IMR-90 (cell line): Measurements from ENCODE around the gene SIK3. TPM values are rescaled to one million over a fixed set of nuclear protein-coding genes. Genes with fewer than 3 reads are reported as not detected.

Experiments
- ATAC-seq: fragments of 200-7000 bp; cut with Tn5 transposase; 2 replicates; pipeline ENCODE4 v1.9.1; 2020; ENCODE audit warnings: low read depth, mild to moderate bottlenecking, moderate library complexity
- BruUV-seq: library from RNA; stranded (reverse); fragments of 400-500 nt; replicated peaks from 2 replicates; lab custom pipeline; 2021; lab: Mats Ljungman, UMichigan
- CTCF ChIA-PET: fragments of 300-600 bp; formaldehyde crosslinking; extraction: SDS; loops from one replicate; lab custom pipeline; 2021; ENCODE audit warnings: antibody characterized with exemption; lab: Yijun Ruan, JAX
- POLR2A ChIA-PET: fragments of 300-600 bp; sonication (Branson Sonifier 250); formaldehyde crosslinking; loops from one replicate; lab custom pipeline; 2022; ENCODE audit warnings: antibody characterized with exemption; ENCODE audit not compliant: unreplicated experiment; lab: Charles Lee
- DNase-seq: peaks from one replicate; pipeline ENCODE4 v3.0.0; 2013
- H2AFZ ChIP-seq: replicated peaks from 2 replicates; pipeline ENCODE3; 2013; ENCODE audit warnings: low read length, mild to moderate bottlenecking; ENCODE audit not compliant: poor library complexity
- H2AK5ac ChIP-seq: 2 replicates; pipeline ENCODE4 v1.6.1; 2013; ENCODE audit warnings: low read depth, low read length, inconsistent platforms
- H2AK9ac ChIP-seq: replicated peaks from 2 replicates; pipeline ENCODE3; 2013; ENCODE audit warnings: mild to moderate bottlenecking, low read depth, low read length, moderate library complexity; ENCODE audit not compliant: poor library complexity
- H2BK120ac ChIP-seq: 2 replicates; pipeline ENCODE4 v1.6.1; 2013; ENCODE audit warnings: low read depth, low read length, inconsistent platforms
- H2BK15ac ChIP-seq: 3 replicates; pipeline ENCODE4 v1.6.1; 2013; ENCODE audit warnings: low read depth, low read length, inconsistent platforms
- H2BK20ac ChIP-seq: 2 replicates; pipeline ENCODE4 v1.6.1; 2013; ENCODE audit warnings: low read depth, mild to moderate bottlenecking, inconsistent platforms, low read length, moderate library complexity
- H2BK5ac ChIP-seq: 2 replicates; pipeline ENCODE4 v1.6.1; 2013; ENCODE audit warnings: mild to moderate bottlenecking, low read depth, low read length, inconsistent platforms; ENCODE audit not compliant: poor library complexity, severe bottlenecking
- H3K14ac ChIP-seq: replicated peaks from 2 replicates; pipeline ENCODE4 v1.6.1; 2013; ENCODE audit warnings: low read depth, low read length, inconsistent platforms
- H3K18ac ChIP-seq: 2 replicates; pipeline ENCODE4 v1.6.1; 2013; ENCODE audit warnings: low read depth, low read length, control low read depth
- H3K23ac ChIP-seq: 2 replicates; pipeline ENCODE4 v1.6.1; 2013; ENCODE audit warnings: low read depth, low read length, inconsistent platforms
- H3K27ac ChIP-seq: 2 replicates; pipeline ENCODE4 v1.5.1; 2013; ENCODE audit warnings: mild to moderate bottlenecking, control low read depth, low read length; ENCODE audit not compliant: insufficient read depth
- H3K27me3 ChIP-seq: 2 replicates; pipeline ENCODE4 v1.6.1; 2013; ENCODE audit warnings: low read length; ENCODE audit not compliant: control insufficient read depth, insufficient read depth
- H3K36me3 ChIP-seq: 2 replicates; pipeline ENCODE4 v1.6.1; 2013; ENCODE audit warnings: low read length, mixed read lengths; ENCODE audit not compliant: control insufficient read depth, insufficient read depth
- H3K4ac ChIP-seq: 2 replicates; pipeline ENCODE4 v1.6.1; 2013; ENCODE audit warnings: low read depth, low read length, inconsistent platforms
- H3K4me1 ChIP-seq: 2 replicates; pipeline ENCODE4 v1.6.1; 2013; ENCODE audit warnings: low read length, mixed read lengths; ENCODE audit not compliant: control insufficient read depth, insufficient read depth
- H3K4me2 ChIP-seq: 2 replicates; pipeline ENCODE4 v1.6.1; 2013; ENCODE audit warnings: low read depth, mild to moderate bottlenecking, control low read depth, low read length, moderate library complexity
- H3K4me3 ChIP-seq: 2 replicates; pipeline ENCODE4 v1.5.1; 2013; ENCODE audit warnings: low read depth, mild to moderate bottlenecking, control low read depth, low read length, moderate library complexity; ENCODE audit not compliant: insufficient read depth
- H3K56ac ChIP-seq: 2 replicates; pipeline ENCODE4 v1.6.1; 2013; ENCODE audit warnings: low read length, inconsistent platforms; ENCODE audit not compliant: insufficient read depth; ENCODE audit errors: extremely low read depth
- H3K79me1 ChIP-seq, 2 experiments: 2 replicates each; pipeline ENCODE4 v1.6.1; 2013; ENCODE audit warnings: low read length in 2 of 2, inconsistent platforms in 1 of 2, low read depth in 1 of 2
- H3K9ac ChIP-seq: 2 replicates; pipeline ENCODE4 v1.6.1; 2013; ENCODE audit warnings: low read depth, low read length, control low read depth
- H3K9me1 ChIP-seq: 2 replicates; pipeline ENCODE4 v1.6.1; 2013; ENCODE audit warnings: low read length, inconsistent platforms; ENCODE audit not compliant: insufficient read depth
- H3K9me3 ChIP-seq: 2 replicates; pipeline ENCODE4 v1.6.1; 2013; ENCODE audit warnings: low read length; ENCODE audit not compliant: control insufficient read depth, insufficient read depth
- H4K20me1 ChIP-seq: 2 replicates; pipeline ENCODE4 v1.6.1; 2013; ENCODE audit warnings: low read length, inconsistent platforms; ENCODE audit not compliant: insufficient read depth
- H4K5ac ChIP-seq: 2 replicates; pipeline ENCODE4 v1.6.1; 2013; ENCODE audit warnings: mild to moderate bottlenecking, low read depth, low read length, control low read depth
- H4K8ac ChIP-seq, 2 experiments: 2 replicates each; pipeline ENCODE4 v1.6.1; 2013; ENCODE audit warnings: low read depth in 2 of 2, low read length in 2 of 2, control low read depth in 1 of 2, inconsistent platforms in 1 of 2
- H4K91ac ChIP-seq: 2 replicates; pipeline ENCODE4 v1.6.1; 2013; ENCODE audit warnings: low read depth, low read length, inconsistent platforms; ENCODE audit not compliant: insufficient read depth
- BHLHE40 ChIP-seq: fragments of 150-350 bp; IDR thresholded peaks from 2 replicates; pipeline ENCODE4 v1.6.1; 2016; ENCODE audit warnings: mild to moderate bottlenecking, low read depth, low read length
- CTCF ChIP-seq: conservative IDR thresholded peaks from 2 replicates; pipeline ENCODE4 v1.5.1; 2012; ENCODE audit warnings: mild to moderate bottlenecking, low read depth, low read length, improper control_type of control experiment
- FOS ChIP-seq: fragments of 150-350 bp; IDR thresholded peaks from 2 replicates; pipeline ENCODE4 v1.6.1; 2016; ENCODE audit warnings: low read depth, low read length
- MXI1 ChIP-seq: IDR thresholded peaks from 2 replicates; pipeline ENCODE4 v1.6.1; 2012; ENCODE audit warnings: low read depth, mild to moderate bottlenecking, low read length, moderate library complexity, borderline replicate concordance
- RCOR1 ChIP-seq: IDR thresholded peaks from 2 replicates; pipeline ENCODE4 v1.6.1; 2012; ENCODE audit warnings: mild to moderate bottlenecking, low read length, improper control_type of control experiment; ENCODE audit not compliant: insufficient replicate concordance
- RFX5 ChIP-seq: IDR thresholded peaks from 2 replicates; pipeline ENCODE4 v1.8.0; 2012; ENCODE audit warnings: low read depth, mild to moderate bottlenecking, low read length, moderate library complexity
- USF2 ChIP-seq: fragments of 150-350 bp; IDR thresholded peaks from 2 replicates; pipeline ENCODE4 v1.6.1; 2017; ENCODE audit warnings: mild to moderate bottlenecking, antibody characterized with exemption, low read length, low read depth
- dilution Hi-C: fragments of 300-500 bp; cut with HindIII; formaldehyde crosslinking; loops from one replicate; pipeline ENCODE4 v1.14.3; 2018; ENCODE audit warnings: low sequenced_read_pairs; ENCODE audit not compliant: unreplicated experiment
- in situ Hi-C: fragments of 300-500 bp; cut with MboI; formaldehyde crosslinking; loops from 3 replicates; pipeline ENCODE4 v1.14.3; 2019; ENCODE audit warnings: low sequenced_read_pairs, inconsistent platforms, mixed read lengths
- intact Hi-C: fragments of 100-400 bp; cut with micrococcal nuclease; formaldehyde crosslinking; loops from 2 replicates; pipeline ENCODE4 v1.10.0; 2022
- polyA plus RNA-seq, 3 experiments: library from polyadenylated mRNA; depleted of rRNA; stranded (reverse); fragments of >200 nt; gene quantifications; 2 replicates each; pipeline ENCODE4 v1.2.3, GENCODE V29; 2012; ENCODE audit warnings: low replicate concordance in 1 of 3
- total RNA-seq: library from RNA; depleted of rRNA; stranded (reverse); fragments of >200 nt; gene quantifications from 2 replicates; pipeline ENCODE4 v1.2.3, GENCODE V29; 2012

SIK3 gene
- total and polyA plus RNA-seq, 2 of the 4 experiments (the other 2 are of a cell fraction) = 8.2 to 9.1 TPM

DNA sequence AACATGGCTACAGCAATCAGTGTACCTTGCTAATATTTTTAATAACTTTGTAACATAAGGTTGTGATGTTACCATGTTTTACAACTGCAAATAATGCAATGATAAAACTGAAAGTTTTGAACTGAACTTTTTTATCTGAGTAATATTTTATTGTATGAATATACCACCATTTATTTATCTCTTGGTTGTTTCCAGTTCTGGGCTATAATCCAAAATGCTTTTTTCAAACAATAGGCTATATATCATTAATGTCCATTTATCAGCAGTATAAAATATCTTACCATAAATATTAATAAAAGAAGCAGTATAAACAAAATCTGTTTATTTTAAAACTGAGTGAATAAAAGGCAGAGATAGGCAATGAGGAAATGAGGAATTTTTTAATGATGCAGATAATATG lies 63.3 kb downstream of the SIK3 start:
- Histone ChIP-seq H3K4me3 (no peak overlapping the region), H2BK20ac (no peak overlapping the region), H2AK9ac (no peak overlapping the region), H2BK15ac (no peak overlapping the region), H2AFZ (no peak overlapping the region), H2BK5ac (no peak overlapping the region), H3K4me1 (peaks cover 3% of the 10 kb centered on the region; the same call in 1 of the 2 replicates), H4K5ac (no peak overlapping the region), H3K27me3 (no peaks in the 10 kb centered on the region), H3K4ac (no peak overlapping the region), H3K56ac (no peak overlapping the region), H3K9me1 (no peaks in the 10 kb centered on the region; the same call in 1 of the 2 replicates), H2AK5ac (no peak overlapping the region), H4K8ac (no peak overlapping the region), H3K14ac (no peak overlapping the region), H3K9ac (no peak overlapping the region), H4K20me1 (peaks cover 6% of the 10 kb centered on the region; the same call in 1 of the 2 replicates), H3K9me3 (no peaks in the 10 kb centered on the region), H3K23ac (no peak overlapping the region), H4K91ac (no peak overlapping the region), H3K79me1 (peaks cover 19 to 25% of the 10 kb centered on the region in 2 experiments; a peak in 3 of 4 replicates), H3K27ac (no peak overlapping the region), H3K36me3 (no peaks in the 10 kb centered on the region), H3K18ac (no peak overlapping the region), H2BK120ac (no peak overlapping the region), H3K4me2 (no peak overlapping the region)
- BruUV-seq = no TSS peak
- DNase-seq (no peak), ATAC-seq (no peak)
- ChIA-PET CTCF (no interaction called here), POLR2A (no interaction called here)
- no peak for TF ChIP-seq MXI1
- TF ChIP-seq RFX5 = no peak
- no peak for TF ChIP-seq USF2
- no peak for TF ChIP-seq FOS
- TF ChIP-seq BHLHE40 = no peak
- no peak for TF ChIP-seq RCOR1
- no peak for TF ChIP-seq CTCF
- intact Hi-C loops (no loop called here), dilution Hi-C loops (no loop called here), in situ Hi-C loops (no loop called here)
